NCI-H2029 treated with DMSO at 0.1 percent for 48 hours (cell line): ENCODE results near the gene CBLL1.

Source experiments
- DNase-seq: peaks from one replicate; lab custom pipeline; 2025; lab: John Stamatoyannopoulos, UW

The CBLL1 gene

DNA sequence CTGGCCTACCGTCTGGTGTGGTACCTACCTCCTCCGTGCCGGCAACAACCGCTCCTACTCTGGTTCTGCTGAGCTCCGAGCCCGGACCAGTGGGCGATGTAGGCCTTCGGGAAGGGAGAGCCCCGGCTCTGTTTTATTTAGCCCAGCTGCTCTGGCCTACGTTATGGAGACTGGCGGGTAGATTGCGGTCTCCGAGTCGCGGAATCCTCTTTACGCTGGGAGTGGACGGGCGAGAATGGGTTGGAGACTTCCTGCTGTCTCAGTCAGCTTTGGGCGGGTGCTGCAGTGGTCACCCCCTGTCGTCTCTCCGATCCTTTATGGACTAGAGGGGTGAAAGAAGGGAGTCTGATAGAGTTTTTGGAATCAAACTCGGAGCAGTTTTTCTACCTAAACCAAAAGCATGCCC is 406 bp downstream of the CBLL1 start:
- no peak for DNase-seq

DNA sequence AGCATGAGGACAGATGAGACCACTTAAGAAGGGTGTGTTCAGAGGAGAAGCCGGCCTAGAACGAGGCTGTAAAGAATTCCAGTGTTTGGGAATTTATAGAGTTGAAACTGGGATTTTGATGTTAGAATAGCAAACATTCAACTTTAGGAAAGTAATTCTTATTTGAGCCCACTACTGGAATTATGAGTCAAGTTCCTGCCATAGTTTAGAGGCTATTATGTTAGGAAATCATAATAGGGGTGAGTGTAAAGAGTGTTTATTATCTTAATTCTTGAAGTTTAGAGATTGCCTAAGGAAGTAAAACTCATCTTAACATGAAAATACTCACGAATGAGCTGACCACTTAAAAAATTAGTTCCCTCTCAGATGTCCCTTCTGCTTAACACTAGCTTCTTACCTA is 2.1 kb downstream of the CBLL1 start:
- DNase-seq: no peak

DNA sequence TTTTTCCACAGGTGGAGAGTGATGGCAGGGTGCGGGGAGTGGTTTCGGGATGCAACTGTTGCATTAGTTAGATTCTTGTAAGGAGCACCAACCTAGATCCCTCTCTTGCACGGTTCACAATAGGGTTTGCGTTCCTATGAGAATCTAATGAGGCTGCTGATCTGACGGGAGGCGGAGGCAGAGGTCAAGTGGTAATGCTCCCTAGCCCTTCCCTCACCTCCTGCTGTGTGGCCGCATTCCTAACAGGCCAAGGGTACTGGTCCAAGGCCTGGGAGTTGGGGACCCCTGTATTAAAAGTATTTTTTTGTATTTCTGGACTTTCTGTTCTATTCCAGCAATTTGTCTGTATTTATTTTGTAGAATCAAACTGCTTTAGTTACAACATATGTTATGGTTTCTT is 7.2 kb downstream of the CBLL1 start:
- no peak for DNase-seq

- no peak for DNase-seq
Observed at GRCh38 chr7:107754642-107755041, 10.7 kb downstream of the CBLL1 start.

GRCh38 chr7:107758667-107759066 is 14.7 kb downstream of the CBLL1 start:
- DNase-seq: no peak

GRCh38 chr7:107767391-107767790 is 23.4 kb downstream of the CBLL1 start:
- DNase-seq: no peak

GRCh38 chr7:107768263-107768662 is 24.3 kb downstream of the CBLL1 start:
- no peak for DNase-seq

- no peak for DNase-seq
Observed at GRCh38 chr7:107773027-107773426, 29.1 kb downstream of the CBLL1 start.

DNA sequence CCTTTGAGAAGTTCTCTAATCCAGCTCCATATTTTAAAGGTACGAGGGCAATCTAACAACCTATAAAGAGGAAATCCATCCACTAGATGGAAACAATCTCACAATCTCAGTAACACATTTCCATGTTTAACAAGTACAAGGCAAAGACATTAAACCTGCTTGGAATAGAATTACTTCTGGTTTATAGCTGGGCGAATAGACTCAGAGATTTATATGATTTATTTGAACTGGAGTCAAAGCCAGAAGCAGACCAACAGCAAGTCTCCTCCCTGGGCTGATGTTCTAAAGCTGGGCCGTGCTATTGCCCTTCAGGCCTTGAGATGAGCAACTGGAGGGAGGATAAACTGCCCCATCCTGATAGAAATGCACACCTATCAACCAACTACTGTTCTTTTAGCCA is 33.8 kb downstream of the CBLL1 start:
- DNase-seq: no peak

GRCh38 chr7:107778283-107778682 is 34.3 kb downstream of the CBLL1 start:
- DNase-seq: no peak

- no peak for DNase-seq
Observed at GRCh38 chr7:107779647-107780099, 35.7 kb downstream of the CBLL1 start.

DNA sequence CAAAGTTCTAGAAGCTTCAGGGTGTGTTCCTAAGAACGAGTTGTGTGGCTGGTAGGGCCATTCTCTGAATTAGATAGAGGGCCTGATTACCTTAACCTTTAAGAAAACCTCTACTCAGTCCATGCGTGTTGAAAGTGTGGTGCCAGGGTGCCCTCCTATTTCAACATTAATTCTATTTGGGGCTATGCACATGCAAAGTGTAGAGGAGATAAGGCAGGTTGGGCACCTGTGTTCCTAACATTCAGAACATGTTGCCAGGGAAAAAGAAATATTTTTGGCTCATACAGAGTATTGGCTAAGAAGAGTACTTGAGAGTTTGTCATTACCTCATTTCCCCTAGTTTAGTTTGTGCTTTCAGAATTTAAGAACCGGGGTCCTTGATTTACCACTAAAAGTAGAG is 38.4 kb downstream of the CBLL1 start:
- no peak for DNase-seq

DNA sequence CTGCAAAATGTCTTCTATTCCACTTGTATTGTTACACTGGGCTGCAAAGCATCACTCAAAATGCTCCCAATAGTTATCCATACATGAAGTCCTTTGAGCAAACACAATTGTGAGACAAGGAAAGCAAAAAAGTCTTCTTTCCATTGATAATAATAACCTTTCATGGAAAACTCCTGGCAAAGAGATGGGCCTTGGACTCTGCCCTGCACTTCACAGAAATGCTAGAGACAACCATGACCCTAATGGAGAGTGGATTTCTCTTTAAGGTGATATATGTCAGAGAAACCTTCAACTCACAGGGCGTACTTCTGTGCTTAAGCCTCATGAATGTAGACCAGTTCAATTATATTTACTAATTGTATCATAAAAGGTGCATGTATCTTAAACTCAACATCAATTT is 39.7 kb downstream of the CBLL1 start:
- DNase-seq: no peak

- no peak for DNase-seq
Observed at GRCh38 chr7:107785170-107785569, 41.2 kb downstream of the CBLL1 start.

GRCh38 chr7:107785926-107786325 is 42.0 kb downstream of the CBLL1 start:
- DNase-seq: no peak

- DNase-seq: no peak
Observed at GRCh38 chr7:107788216-107788615, 44.3 kb downstream of the CBLL1 start.

- no peak for DNase-seq
Observed at GRCh38 chr7:107788662-107789061, 44.7 kb downstream of the CBLL1 start.

DNA sequence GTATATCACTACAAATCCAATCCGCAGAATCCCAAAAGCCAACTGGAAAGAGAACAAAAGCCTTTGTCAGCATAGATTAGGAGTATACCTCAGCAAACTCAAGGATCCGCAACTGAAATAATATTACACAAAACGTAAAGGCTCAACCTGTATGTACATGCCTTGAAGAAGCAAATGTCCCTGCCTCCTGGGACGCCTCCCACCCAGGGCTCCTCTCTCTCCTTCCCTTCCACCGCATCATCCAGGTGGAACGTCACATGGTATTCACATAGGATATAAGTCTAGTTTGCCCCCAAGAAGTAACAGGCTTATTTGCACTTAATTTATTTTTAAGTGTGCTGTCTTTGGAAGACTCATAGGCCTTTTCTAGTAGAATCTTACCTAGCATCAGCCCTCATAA is 45.7 kb downstream of the CBLL1 start:
- DNase-seq: no peak

GRCh38 chr7:107792364-107792763 is 48.4 kb downstream of the CBLL1 start:
- no peak for DNase-seq

DNA sequence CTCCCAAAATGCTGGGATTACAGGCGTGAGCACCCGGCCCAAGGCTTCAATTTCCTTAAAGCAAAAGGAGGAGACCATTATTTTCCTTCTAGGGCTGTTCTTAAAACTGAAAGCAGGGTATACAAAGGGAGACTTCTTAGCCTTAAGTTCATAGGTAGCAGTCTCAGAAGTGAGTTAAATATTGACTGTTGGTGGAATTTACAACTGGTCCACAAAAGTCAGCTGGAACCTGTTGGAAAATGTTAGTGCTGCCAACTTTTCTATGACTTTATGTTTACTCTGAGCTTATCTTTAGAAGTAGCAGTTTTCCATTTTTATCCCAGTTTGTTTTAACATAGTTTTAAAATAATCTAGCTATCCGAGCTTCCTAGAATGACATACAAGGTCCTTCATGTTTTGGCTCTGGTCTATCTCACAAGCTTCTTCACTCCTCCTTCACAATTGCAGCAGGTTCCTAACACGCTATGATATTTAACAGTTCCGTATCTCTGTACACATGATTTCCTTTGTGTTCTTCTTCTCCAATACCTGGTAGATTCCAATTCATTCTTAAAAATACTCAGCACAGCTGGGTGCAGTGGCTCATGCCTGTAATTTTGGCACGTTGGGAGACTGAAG is 55.8 kb downstream of the CBLL1 start:
- no peak for DNase-seq

DNA sequence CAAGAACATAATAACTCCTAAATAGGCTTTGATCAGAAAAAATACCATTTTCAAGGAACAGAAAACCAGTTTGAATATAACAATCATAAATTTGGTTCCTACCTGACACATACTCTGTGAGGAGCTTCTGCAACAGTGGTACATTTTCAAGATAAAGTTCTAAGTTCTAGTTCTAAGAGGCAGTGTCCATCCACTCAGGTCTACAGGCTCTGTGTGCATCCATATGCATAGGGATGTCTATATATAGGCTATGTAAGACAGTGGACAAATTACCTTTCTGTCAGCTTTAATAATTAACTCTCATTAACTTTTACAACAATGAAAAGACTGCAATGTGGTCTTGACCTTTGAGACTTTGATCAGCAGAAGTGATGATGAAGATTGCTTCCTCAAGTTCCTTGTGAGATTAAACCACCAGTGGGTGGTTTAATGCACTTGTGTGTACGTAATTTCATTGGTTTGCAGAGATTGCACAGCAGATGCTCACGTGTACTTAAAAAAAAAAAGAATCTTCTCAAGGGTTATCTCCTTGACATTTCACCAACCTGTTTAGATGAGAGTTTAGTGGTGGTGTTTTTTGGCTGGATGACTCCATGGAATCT is 59.2 kb downstream of the CBLL1 start, which contains the start of gene SLC26A3:
Gene SLC26A3 (minus strand): TSS at position 215 of the 602 bp plus-strand sequence. CDS start 8,714 bp downstream, outside the sequence.
- no peak for DNase-seq

- no peak for DNase-seq
Observed at GRCh38 chr7:107809179-107809578, 65.2 kb downstream of the CBLL1 start.

- no peak for DNase-seq
Observed at GRCh38 chr7:107810626-107811025, 66.7 kb downstream of the CBLL1 start.
